ENCODE data around the gene GPR21.

Gene GPR21

GRCh38 chr9:123058834-123059233 is 25.4 kb downstream of the GPR21 start:
- no peak overlapping the region for H2AFZ ChIP-seq (ENCODE audit: low read length)
- peaks cover 7% of the 10 kb centered on the region for H3K4me1 ChIP-seq (ENCODE audit: insufficient read depth, low read length, poor library complexity, severe bottlenecking)
- H3K27me3 ChIP-seq (ENCODE audit: insufficient read depth, low read length, poor library complexity, severe bottlenecking), result no peaks in the 10 kb centered on the region
- H3K36me3 ChIP-seq (ENCODE audit: insufficient read depth, low read length), result peaks cover 9% of the 10 kb centered on the region
- TF ChIP-seq CTCF (conservative IDR thresholded peaks at IDR 0.05; ENCODE audit: low read length), result no peak
- TF ChIP-seq EZH2phosphoT487 (IDR thresholded peaks at IDR 0.05; ENCODE audit: borderline replicate concordance), result no peak
- H3F3A ChIP-seq (ENCODE audit: low read depth), result no peaks in the 10 kb centered on the region
- no peak overlapping the region for H3K4me2 ChIP-seq (ENCODE audit: low read depth, low read length, poor library complexity, severe bottlenecking)
- no peaks in the 10 kb centered on the region for H4K20me1 ChIP-seq (ENCODE audit: insufficient read depth, low read length, poor library complexity, severe bottlenecking)
- H3K9me3 ChIP-seq (ENCODE audit: insufficient read depth, low read depth, low read length), result no peaks in the 10 kb centered on the region
- no peak overlapping the region for H3K4me3 ChIP-seq (ENCODE audit: low read length, poor library complexity, severe bottlenecking)
- no peak overlapping the region for H3K9ac ChIP-seq (ENCODE audit: low read depth, low read length, poor library complexity, severe bottlenecking)
- H3K9me2 ChIP-seq (replicated peaks; ENCODE audit: low read depth, low read length), result no peaks in the 10 kb centered on the region
- no peaks in the 10 kb centered on the region for H3K79me2 ChIP-seq (ENCODE audit: insufficient read depth, low read length)

GRCh38 chr9:123059472-123060220 is 26.2 kb downstream of the GPR21 start:
- no peak for TF ChIP-seq CTCF (conservative IDR thresholded peaks at IDR 0.05; ENCODE audit: low read length)
- no peak for TF ChIP-seq EZH2phosphoT487 (IDR thresholded peaks at IDR 0.05; ENCODE audit: borderline replicate concordance)
- Histone ChIP-seq H4K20me1 (ENCODE audit: insufficient read depth, low read length, poor library complexity, severe bottlenecking) (no peaks in the 10 kb centered on the region), H2AFZ (ENCODE audit: low read length) (no peak overlapping the region), H3F3A (ENCODE audit: low read depth) (no peaks in the 10 kb centered on the region), H3K27me3 (ENCODE audit: insufficient read depth, low read length, poor library complexity, severe bottlenecking) (no peaks in the 10 kb centered on the region), H3K4me3 (ENCODE audit: low read length, poor library complexity, severe bottlenecking) (no peak overlapping the region), H3K9ac (ENCODE audit: low read depth, low read length, poor library complexity, severe bottlenecking) (no peak overlapping the region), H3K9me3 (ENCODE audit: insufficient read depth, low read depth, low read length) (no peaks in the 10 kb centered on the region), H3K9me2 (replicated peaks; ENCODE audit: low read depth, low read length) (no peaks in the 10 kb centered on the region), H3K4me1 (ENCODE audit: insufficient read depth, low read length, poor library complexity, severe bottlenecking) (peaks cover 1% of the 10 kb centered on the region), H3K4me2 (ENCODE audit: low read depth, low read length, poor library complexity, severe bottlenecking) (no peak overlapping the region), H3K36me3 (ENCODE audit: insufficient read depth, low read length) (peaks cover 8% of the 10 kb centered on the region), H3K79me2 (ENCODE audit: insufficient read depth, low read length) (no peaks in the 10 kb centered on the region)

GRCh38 chr9:123061216-123061615 is 27.7 kb downstream of the GPR21 start:
- Histone ChIP-seq H3K9me2 (replicated peaks; ENCODE audit: low read depth, low read length) (no peaks in the 10 kb centered on the region), H3K4me2 (ENCODE audit: low read depth, low read length, poor library complexity, severe bottlenecking) (no peak overlapping the region), H3F3A (ENCODE audit: low read depth) (no peaks in the 10 kb centered on the region), H3K27me3 (ENCODE audit: insufficient read depth, low read length, poor library complexity, severe bottlenecking) (no peaks in the 10 kb centered on the region), H4K20me1 (ENCODE audit: insufficient read depth, low read length, poor library complexity, severe bottlenecking) (no peaks in the 10 kb centered on the region), H3K79me2 (ENCODE audit: insufficient read depth, low read length) (no peaks in the 10 kb centered on the region), H3K4me3 (ENCODE audit: low read length, poor library complexity, severe bottlenecking) (no peak overlapping the region), H3K36me3 (ENCODE audit: insufficient read depth, low read length) (peaks cover 17% of the 10 kb centered on the region), H2AFZ (ENCODE audit: low read length) (no peak overlapping the region), H3K4me1 (ENCODE audit: insufficient read depth, low read length, poor library complexity, severe bottlenecking) (no peaks in the 10 kb centered on the region), H3K9me3 (ENCODE audit: insufficient read depth, low read depth, low read length) (no peaks in the 10 kb centered on the region), H3K9ac (ENCODE audit: low read depth, low read length, poor library complexity, severe bottlenecking) (no peak overlapping the region)
- TF ChIP-seq CTCF (conservative IDR thresholded peaks at IDR 0.05; ENCODE audit: low read length) (no peak), EZH2phosphoT487 (IDR thresholded peaks at IDR 0.05; ENCODE audit: borderline replicate concordance) (no peak)

All from Loucy (cell line).